Adrenal gland (tissue), 12 donors: ENCODE results near the gene WNT10A. TPM values are rescaled to one million over a fixed set of nuclear protein-coding genes. Genes with fewer than 3 reads are reported as not detected.
A peak's percentile ranks its signal among the peaks of the same experiment; 100 is the strongest.

Experiments used
- DNase-seq, 7 donors: peaks; one replicate each; pipeline ENCODE4 v3.0.0-alpha.2; 2019 to 2020
- H3K27ac ChIP-seq, 5 donors: fragments of 200-600 bp; sonication (generic) in 4 of 5; 1 replicate in 3 of 5; 2 replicates in 2 of 5; pipeline versions ENCODE4 v1.5.1 to v1.8.0; 2016 to 2020; ENCODE audit warnings: mild to moderate bottlenecking in 1 of 5
- H3K27me3 ChIP-seq: fragments of 200-600 bp; 2 replicates; pipeline ENCODE4 v1.8.0; 2021
- H3K36me3 ChIP-seq, 2 donors: fragments of 200-600 bp; replicated peaks in 1 of 2; 1 replicate in 1 of 2; 2 replicates in 1 of 2; pipeline versions ENCODE4 v1.5.1 to v1.8.0; 2018 to 2022
- H3K4me1 ChIP-seq, 2 donors: fragments of 200-600 bp; replicated peaks in 1 of 2; 1 replicate in 1 of 2; 2 replicates in 1 of 2; pipeline versions ENCODE4 v1.5.1 to v1.8.0; 2018 to 2021
- H3K4me3 ChIP-seq, 4 donors: fragments of 200-600 bp; sonication (generic) in 3 of 4; one replicate each; pipeline ENCODE4 v1.5.1; 2016 to 2018
- H3K9me3 ChIP-seq, 3 donors: fragments of 200-600 bp; sonication (generic) in 1 of 3; replicated peaks in 1 of 3; 1 replicate in 2 of 3; 2 replicates in 1 of 3; pipeline versions ENCODE4 v1.5.1 to v1.8.0; 2016 to 2021
- POLR2A ChIP-seq, 2 donors: fragments of 450-650 bp; IDR thresholded peaks; one replicate each; pipeline ENCODE4 v1.6.1; 2017; ENCODE audit warnings: antibody characterized with exemption in 2 of 2, mild to moderate bottlenecking in 2 of 2, moderate library complexity in 1 of 2
- WGBS, 4 donors: extraction: QIAGEN DNeasy Blood & Tissue Kit in 2 of 4; methylation state at CpG; one replicate each; pipeline versions ENCODE4 v1.1.5 to v1.1.7; 2013 to 2017; 5-methylcytosine and 5-hydroxymethylcytosine counted together
- intact Hi-C, 2 donors: fragments of 100-400 bp; cut with DNase I; formaldehyde crosslinking; loops; one replicate each; pipeline versions ENCODE4 v1.14.1 to v1.15.0; 2022 to 2023
- polyA plus RNA-seq, 3 donors: library from polyadenylated mRNA; stranded (reverse); fragments of 200-250 nt in 2 of 3; fragments of 350-450 nt in 1 of 3; fragmentation: Illumina TruSeq in 1 of 3; extraction: RNeasy Lipid Tissue Mini Kit (QIAGEN cat#74804) in 1 of 3; gene quantifications; one replicate each; pipeline ENCODE4 v1.2.3, GENCODE V29; 2013 to 2014
- total RNA-seq, 9 donors: library from RNA; depleted of rRNA in 4 of 9; stranded (reverse); fragments of >200 nt in 4 of 9; fragments of 120-200 nt in 1 of 9; fragmentation: NEBNext Ultra II Directional in 1 of 9; extraction: Animal tissue kit (Norgen Biotek cat#: 25700) in 1 of 9; gene quantifications; one replicate each; pipeline versions ENCODE4 v1.1.0 to v1.2.4, GENCODE V29; 2013 to 2023
- TF ChIP-seq, protein P1 (sequence below), 6 experiments: fragments of 450-650 bp in 4 of 6; fragments of 200-600 bp in 2 of 6; sonication (generic) in 1 of 6; IDR thresholded peaks; 1 replicate in 5 of 6; 2 replicates in 1 of 6; pipeline versions ENCODE4 v1.5.1 to v1.8.0; 2016 to 2021; ENCODE audit warnings: antibody characterized with exemption in 6 of 6, mild to moderate bottlenecking in 2 of 6, moderate library complexity in 1 of 6
- donor health status: healthy with polysubstance abuse.
- donor health status: Bipolar disorder and iron deficiency.
- donor health status: DM: yes; HTN: yes; CAD: no.
- donor health status: DM: no; HTN: no; CAD: no.
- donor health status: DM: no; HTN: no; CAD: no.
- donor health status: DM: yes; HTN: yes; CAD: no.

The WNT10A gene
- total and polyA plus RNA-seq, 12 donors: 0.07 to 0.43 (median 0.19) TPM; not detected in 8

DNA sequence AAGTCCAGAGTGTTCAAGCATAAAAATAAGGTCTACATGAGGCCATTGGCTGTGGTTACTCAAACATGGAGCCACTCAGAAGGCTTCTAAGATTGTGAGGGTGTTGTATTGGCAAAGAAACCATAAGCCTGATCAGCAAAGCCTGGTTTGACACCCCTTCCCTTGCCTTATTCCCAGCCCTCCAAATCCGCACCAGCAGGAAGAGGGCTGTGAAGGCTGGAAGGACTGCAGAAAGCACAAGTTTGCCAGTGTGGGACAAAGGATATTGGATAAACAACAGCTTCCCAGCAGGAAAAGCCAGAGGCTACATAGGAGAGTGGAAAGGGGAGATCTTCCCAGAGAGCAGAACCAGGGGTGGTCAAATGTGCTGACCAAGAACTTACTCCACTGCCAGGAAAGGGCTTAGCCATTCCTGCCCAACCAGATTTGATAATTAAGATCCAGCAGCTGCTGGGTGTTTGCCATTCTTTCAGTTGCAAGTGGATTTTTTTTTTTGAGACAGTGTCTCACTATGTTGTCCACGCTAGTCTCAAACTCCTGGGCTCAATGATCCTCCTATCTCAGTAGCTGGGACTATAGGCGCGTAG is 47.5 kb upstream of the WNT10A start:
- H3K27me3 ChIP-seq: no peaks in the 10 kb centered on the region
- intact Hi-C loops: no loop called here
- no peak overlapping the region for H3K27ac ChIP-seq
- no peaks in the 10 kb centered on the region for H3K36me3 ChIP-seq
- peaks cover 0 to 7% (median 0%) of the 10 kb centered on the region in 3 donors for H3K9me3 ChIP-seq
- DNase-seq: peak in 1 of 7 donors; percentile 6
- no peaks in the 10 kb centered on the region for H3K4me1 ChIP-seq
- H3K4me3 ChIP-seq: no peak overlapping the region
- 87 to 97% (median 92%) methylated on average over 3 to 4 of the region's 4 CpGs for WGBS, 4 donors
- TF ChIP-seq, protein P1, sequence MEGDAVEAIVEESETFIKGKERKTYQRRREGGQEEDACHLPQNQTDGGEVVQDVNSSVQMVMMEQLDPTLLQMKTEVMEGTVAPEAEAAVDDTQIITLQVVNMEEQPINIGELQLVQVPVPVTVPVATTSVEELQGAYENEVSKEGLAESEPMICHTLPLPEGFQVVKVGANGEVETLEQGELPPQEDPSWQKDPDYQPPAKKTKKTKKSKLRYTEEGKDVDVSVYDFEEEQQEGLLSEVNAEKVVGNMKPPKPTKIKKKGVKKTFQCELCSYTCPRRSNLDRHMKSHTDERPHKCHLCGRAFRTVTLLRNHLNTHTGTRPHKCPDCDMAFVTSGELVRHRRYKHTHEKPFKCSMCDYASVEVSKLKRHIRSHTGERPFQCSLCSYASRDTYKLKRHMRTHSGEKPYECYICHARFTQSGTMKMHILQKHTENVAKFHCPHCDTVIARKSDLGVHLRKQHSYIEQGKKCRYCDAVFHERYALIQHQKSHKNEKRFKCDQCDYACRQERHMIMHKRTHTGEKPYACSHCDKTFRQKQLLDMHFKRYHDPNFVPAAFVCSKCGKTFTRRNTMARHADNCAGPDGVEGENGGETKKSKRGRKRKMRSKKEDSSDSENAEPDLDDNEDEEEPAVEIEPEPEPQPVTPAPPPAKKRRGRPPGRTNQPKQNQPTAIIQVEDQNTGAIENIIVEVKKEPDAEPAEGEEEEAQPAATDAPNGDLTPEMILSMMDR (IDR thresholded peaks at IDR 0.05): no peak
- no peak for TF ChIP-seq POLR2A (IDR thresholded peaks at IDR 0.05)

DNA sequence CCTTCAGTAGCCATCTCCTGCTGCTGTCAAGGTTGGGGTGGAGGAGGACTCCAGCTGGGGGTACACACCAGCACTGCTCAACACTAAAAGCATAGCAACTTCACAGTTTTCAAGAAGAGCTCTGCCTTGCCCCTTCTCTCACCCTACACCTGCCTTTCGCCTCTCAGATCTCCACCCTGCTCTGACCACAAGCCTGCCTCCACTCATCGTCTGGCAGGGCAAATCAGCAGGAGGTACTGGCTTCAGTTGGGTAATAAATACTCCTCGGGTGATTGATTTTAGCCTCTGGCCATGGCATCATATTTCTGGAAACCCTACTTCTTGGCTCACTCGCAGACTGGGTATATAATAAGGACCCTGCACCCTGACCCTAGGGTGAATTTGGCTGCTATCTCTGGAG is 46.0 kb upstream of the WNT10A start:
- Histone ChIP-seq H3K4me3 (no peak overlapping the region), H3K9me3 (peaks cover 0 to 9% (median 0%) of the 10 kb centered on the region in 3 donors), H3K27me3 (no peaks in the 10 kb centered on the region), H3K4me1 (no peaks in the 10 kb centered on the region), H3K27ac (no peak overlapping the region), H3K36me3 (no peaks in the 10 kb centered on the region)
- DNase-seq: no peak
- intact Hi-C loops: no loop called here
- TF ChIP-seq, protein P1 (IDR thresholded peaks at IDR 0.05): no peak
- TF ChIP-seq POLR2A (IDR thresholded peaks at IDR 0.05): no peak
- 61 to 69% (median 67%) methylated on average over 4 of the region's 4 CpGs for WGBS, 4 donors

DNA sequence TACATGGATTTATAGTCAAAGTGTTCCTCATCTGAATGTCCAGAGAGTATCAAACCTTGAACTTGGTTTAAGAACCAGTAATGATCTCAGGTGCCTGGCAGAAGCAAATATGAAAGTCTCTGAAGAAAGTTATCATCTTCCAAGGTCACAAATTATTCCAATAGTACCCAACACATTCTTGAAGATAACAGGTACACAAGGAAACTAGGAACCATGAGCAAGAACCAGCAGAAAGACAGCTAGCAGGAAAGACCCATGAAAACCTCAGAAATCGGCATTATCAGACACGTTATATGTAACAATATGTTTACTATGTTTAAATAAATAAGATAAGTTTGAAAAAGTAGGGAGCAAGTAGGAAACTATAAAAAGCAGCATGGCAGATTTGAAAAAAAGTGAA is 43.2 kb upstream of the WNT10A start:
- Histone ChIP-seq H3K4me3 (no peak overlapping the region), H3K36me3 (no peaks in the 10 kb centered on the region), H3K27me3 (no peaks in the 10 kb centered on the region), H3K27ac (no peak overlapping the region), H3K9me3 (peaks cover 0 to 9% (median 0%) of the 10 kb centered on the region in 3 donors), H3K4me1 (no peaks in the 10 kb centered on the region)
- intact Hi-C loops: no loop called here
- DNase-seq: no peak
- 83 to 93% (median 87%) methylated on average over 2 of the region's 2 CpGs for WGBS, 4 donors
- TF ChIP-seq POLR2A (IDR thresholded peaks at IDR 0.05): no peak
- TF ChIP-seq, protein P1 (IDR thresholded peaks at IDR 0.05): no peak

- DNase-seq: peak in 2 of 7 donors; percentile 29 to 41
- Histone ChIP-seq H3K4me3 (no peak overlapping the region), H3K9me3 (peaks cover 0 to 9% (median 0%) of the 10 kb centered on the region in 3 donors), H3K4me1 (no peaks in the 10 kb centered on the region), H3K27ac (no peak overlapping the region), H3K27me3 (no peaks in the 10 kb centered on the region), H3K36me3 (no peaks in the 10 kb centered on the region)
- intact Hi-C loops: no loop called here
- no peak for TF ChIP-seq POLR2A (IDR thresholded peaks at IDR 0.05)
- TF ChIP-seq, protein P1 (IDR thresholded peaks at IDR 0.05): no peak
- whole genome bisulfite sequencing, 4 donors: 50 to 67% (median 56%) methylated on average over 4 of the region's 4 CpGs
Observed at GRCh38 chr2:218839430-218839829, 41.2 kb upstream of the WNT10A start.
